Measurements from ENCODE around the gene TELO2. TPM values are rescaled to one million over a fixed set of nuclear protein-coding genes. Genes with fewer than 3 reads are reported as not detected.
"Not testable (repeated sequence)": the region's sequence is repeated elsewhere in the genome, so short reads cannot be mapped to it uniquely, and the experiment has no call there.

The TELO2 gene
- total RNA-seq, 1 donor from 2014 or later: 74.8 TPM

DNA sequence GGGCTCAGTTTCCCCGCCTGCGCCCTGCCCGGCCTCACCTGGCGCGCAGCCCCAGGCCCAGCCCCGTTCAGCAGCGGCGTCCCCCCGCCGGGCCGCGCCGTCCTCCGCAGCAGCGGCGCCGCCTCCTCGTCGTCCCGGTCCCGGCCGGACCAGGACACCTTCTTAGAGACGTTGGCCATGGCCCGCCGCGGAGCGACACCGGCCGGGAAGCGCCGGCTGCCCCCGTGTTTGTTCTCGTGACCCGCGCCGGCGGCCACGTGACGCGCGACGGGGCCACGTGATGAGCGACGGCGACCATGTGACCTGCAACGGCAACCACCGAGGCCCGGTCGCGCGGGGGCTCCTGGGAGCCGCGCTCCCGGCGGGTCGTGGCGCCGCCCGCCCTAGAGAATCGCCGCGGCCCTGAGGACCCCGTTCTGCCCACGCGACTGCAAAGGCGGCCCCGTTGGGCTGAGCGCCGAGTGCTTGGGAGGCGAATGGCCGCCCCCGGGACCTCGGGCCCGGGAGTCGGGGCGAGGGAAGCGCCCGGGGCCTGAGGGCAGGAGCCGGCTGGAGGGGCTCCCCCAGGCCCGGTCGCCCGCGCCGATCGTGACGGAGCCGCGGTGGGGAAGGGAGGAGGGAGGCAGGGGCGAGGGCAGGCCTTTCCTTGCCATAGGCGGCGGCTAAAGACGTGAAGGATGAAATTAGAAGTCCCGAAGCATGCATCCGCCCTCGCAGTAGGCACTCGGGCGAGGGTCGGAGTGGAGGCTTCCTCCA, 18.2 kb upstream of the TELO2 start, which contains the start of gene CLCN7:
Gene CLCN7 (minus strand): TSS at position 233 of the 756 bp plus-strand sequence. CDS start 54 bp downstream, at position 179.
- intact Hi-C loops (cut with micrococcal nuclease): loop anchor here (2.0 kb wide), 3 partner anchors 18 to 68 kb away; partner anchors contain the start of genes TELO2 and UQCC4
- H3K27me3 Mint-ChIP-seq (ENCODE audit: low read depth): no peaks in the 10 kb centered on the region
- H3K9me3 Mint-ChIP-seq: no peaks in the 10 kb centered on the region
- H3K27ac Mint-ChIP-seq: peak within 1 kb of the TSS; percentile 77
- no peaks in the 10 kb centered on the region for H3K36me3 Mint-ChIP-seq (ENCODE audit: low read depth)
- H3K4me1 Mint-ChIP-seq (ENCODE audit: low read depth): peaks cover 7% of the 10 kb centered on the region
- peak; percentile 88 for DNase-seq (ENCODE audit: low spot score)
- peak within 1 kb of the TSS; percentile 84 for H3K4me3 Mint-ChIP-seq (ENCODE audit: low read depth)

DNA sequence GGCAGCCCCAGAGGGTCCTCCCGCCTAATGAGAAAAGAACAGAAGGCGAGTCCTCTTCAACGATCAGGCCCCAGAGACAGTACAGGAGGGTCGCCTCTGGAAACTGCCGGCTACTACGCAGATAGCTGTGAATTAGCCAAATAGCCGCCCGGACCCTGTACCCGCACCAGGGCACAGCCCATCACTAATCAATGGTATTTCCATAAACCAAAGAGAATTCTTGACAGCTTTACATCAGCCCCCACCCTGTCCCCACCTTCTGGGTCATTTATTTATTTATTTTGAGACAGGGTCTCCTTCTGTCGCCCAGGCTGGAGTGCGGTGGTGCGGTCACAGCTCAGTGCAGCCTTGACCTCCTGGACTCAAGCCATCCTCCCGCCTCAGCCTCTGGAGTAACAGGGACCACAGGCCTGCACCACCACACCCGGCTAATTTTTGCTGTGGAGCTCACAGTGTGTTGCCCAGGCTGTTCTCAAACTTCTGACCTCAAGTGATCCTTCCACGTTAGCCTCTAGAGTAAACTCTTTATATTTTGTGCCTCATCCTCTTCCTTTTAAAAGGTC, 17.5 kb upstream of the TELO2 start:
- H3K27me3 Mint-ChIP-seq (ENCODE audit: low read depth): no peaks in the 10 kb centered on the region
- intact Hi-C loops (cut with micrococcal nuclease): loop anchor here (2.0 kb wide), 3 partner anchors 17 to 67 kb away; partner anchors contain the start of genes TELO2 and UQCC4
- no peaks in the 10 kb centered on the region for H3K36me3 Mint-ChIP-seq (ENCODE audit: low read depth)
- DNase-seq (ENCODE audit: low spot score): no peak
- peak overlapping the region; percentile 84 for H3K4me3 Mint-ChIP-seq (ENCODE audit: low read depth)
- peaks cover 7% of the 10 kb centered on the region for H3K4me1 Mint-ChIP-seq (ENCODE audit: low read depth)
- peak overlapping the region; percentile 77 for H3K27ac Mint-ChIP-seq
- H3K9me3 Mint-ChIP-seq: no peaks in the 10 kb centered on the region

DNA sequence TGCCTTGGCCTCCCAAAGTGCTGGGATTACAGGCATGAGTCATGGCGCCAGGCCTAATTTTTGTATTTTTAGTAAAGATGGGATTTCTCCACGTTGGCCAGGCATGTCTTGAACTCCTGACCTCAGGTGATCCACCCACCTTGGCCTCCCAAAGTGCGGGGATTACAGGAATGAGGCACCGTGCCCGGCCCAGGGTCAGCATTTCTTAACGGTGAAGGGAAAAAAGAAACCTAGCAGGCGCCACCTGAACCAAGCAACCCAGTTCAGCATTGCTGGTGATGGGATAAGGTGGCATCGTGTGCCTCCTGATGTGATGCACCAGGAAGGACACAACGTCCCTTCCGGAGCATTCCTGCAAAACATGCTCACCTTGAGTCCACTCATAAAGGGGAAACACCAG, 16.1 kb upstream of the TELO2 start:
- H3K36me3 Mint-ChIP-seq (ENCODE audit: low read depth): no peaks in the 10 kb centered on the region
- no peak for DNase-seq (ENCODE audit: low spot score)
- intact Hi-C loops (cut with micrococcal nuclease): no loop called here
- H3K27me3 Mint-ChIP-seq (ENCODE audit: low read depth): no peaks in the 10 kb centered on the region
- no peaks in the 10 kb centered on the region for H3K9me3 Mint-ChIP-seq
- H3K27ac Mint-ChIP-seq: no peak overlapping the region
- no peak overlapping the region for H3K4me3 Mint-ChIP-seq (ENCODE audit: low read depth)
- H3K4me1 Mint-ChIP-seq (ENCODE audit: low read depth): peaks cover 7% of the 10 kb centered on the region

DNA sequence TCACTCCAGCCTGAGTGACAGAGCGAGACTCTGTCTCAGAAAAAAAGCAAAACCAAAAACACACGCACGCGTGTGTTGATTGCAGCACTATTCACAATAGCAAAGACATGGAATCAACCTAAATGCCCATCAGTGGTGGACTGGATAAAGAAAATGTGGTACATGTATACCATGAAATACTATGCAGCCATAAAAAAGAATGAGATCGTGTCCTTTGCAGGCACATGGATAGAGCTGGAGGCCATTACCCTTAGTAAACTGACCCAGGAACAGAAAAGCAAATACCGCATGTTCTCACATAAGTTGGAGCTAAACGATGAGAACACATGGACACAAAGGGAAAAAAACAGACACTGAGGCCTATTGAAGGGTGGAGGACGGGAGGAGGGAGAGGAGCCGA, 14.2 kb upstream of the TELO2 start:
- intact Hi-C loops (cut with micrococcal nuclease); H3K4me1 Mint-ChIP-seq (ENCODE audit: low read depth); H3K27ac Mint-ChIP-seq; DNase-seq (ENCODE audit: low spot score); H3K27me3 Mint-ChIP-seq (ENCODE audit: low read depth); H3K36me3 Mint-ChIP-seq (ENCODE audit: low read depth); H3K9me3 Mint-ChIP-seq; H3K4me3 Mint-ChIP-seq (ENCODE audit: low read depth): not testable (repeated sequence)

DNA sequence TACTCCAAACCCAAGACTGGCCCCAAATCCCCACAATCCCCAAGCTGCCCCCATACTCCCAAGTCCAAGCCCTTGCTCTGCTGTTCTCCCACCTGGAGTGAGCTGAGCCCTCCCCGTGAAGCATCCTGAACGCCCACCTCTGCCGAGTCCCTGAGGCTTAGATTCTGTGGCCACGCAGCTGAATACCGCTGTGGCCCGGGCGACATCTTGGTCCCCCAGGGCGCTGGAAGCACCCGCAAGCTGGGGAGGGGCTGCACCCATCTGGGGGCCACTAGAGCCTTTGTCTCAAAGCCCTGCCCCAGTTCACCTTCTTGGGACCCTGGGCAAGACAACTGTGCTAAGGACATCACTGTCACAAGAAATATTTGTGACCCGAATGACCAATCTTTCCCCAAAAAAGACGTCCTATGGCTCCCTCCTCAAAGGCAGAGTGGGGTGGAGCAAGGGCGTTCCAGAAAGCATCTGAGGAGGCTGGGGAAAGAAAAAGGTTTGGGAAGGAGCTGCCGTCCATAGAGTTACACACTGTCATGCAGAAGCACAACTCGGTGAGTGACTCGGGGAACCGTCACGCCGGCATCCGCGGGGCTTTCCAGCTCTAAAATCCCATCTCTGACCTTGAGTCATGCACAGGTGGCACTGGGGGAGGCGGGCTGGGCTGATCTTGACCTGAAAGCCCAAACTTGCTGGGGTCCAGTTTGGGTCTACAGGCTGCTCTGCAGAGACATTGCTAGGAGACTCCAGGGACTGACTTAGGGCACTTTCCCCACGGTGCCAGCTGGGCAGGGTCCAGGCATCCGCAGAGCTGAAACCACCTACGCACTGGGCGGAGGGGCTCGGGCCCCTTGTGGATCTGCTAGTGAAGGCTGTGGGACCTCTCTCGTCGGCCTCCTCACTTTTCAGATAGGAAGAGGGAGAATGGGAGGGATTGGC, 11.0 kb upstream of the TELO2 start:
- Mint-ChIP-seq H3K27me3 (ENCODE audit: low read depth) (no peaks in the 10 kb centered on the region), H3K4me1 (ENCODE audit: low read depth) (no peaks in the 10 kb centered on the region), H3K27ac (no peak overlapping the region), H3K4me3 (ENCODE audit: low read depth) (no peak overlapping the region), H3K9me3 (no peaks in the 10 kb centered on the region), H3K36me3 (ENCODE audit: low read depth) (no peaks in the 10 kb centered on the region)
- intact Hi-C loops (cut with micrococcal nuclease): no loop called here
- no peak for DNase-seq (ENCODE audit: low spot score)

DNA sequence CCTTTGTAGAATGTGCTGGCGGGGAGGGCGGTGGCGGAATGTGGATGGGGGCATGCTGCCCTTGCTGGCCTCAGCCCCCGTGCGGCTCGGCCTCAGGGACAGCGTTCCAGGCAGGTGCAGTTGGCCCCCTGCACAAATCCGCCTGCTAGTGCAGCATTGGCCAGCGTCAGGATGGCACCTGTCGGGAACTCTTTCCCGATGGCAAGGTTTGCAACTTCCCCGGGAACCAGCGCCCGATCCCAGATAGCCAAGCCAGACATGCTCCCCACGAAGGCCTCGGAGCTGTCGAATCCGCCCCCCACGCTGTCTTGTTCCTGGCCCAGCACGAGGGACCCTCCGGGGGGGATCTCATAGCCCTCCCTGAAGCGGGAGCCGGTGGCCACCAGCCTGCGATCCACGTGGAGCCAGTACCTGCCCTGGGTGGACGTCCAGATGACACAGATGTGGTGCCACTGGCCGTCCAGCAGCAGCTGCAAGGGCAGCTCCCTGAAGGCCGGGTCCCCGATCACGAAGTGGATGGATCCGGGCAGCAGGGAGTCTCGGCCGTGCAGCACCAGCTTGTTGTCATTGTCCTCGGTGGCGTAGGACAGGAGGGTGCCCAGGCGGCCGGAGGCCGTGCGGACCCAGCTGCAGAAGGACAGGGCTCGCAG, 7.2 kb upstream of the TELO2 start:
- intact Hi-C loops (cut with micrococcal nuclease): no loop called here
- Mint-ChIP-seq H3K4me3 (ENCODE audit: low read depth) (no peak overlapping the region), H3K27me3 (ENCODE audit: low read depth) (no peaks in the 10 kb centered on the region), H3K36me3 (ENCODE audit: low read depth) (no peaks in the 10 kb centered on the region), H3K4me1 (ENCODE audit: low read depth) (no peaks in the 10 kb centered on the region), H3K9me3 (no peaks in the 10 kb centered on the region), H3K27ac (no peak overlapping the region)
- no peak for DNase-seq (ENCODE audit: low spot score)

DNA sequence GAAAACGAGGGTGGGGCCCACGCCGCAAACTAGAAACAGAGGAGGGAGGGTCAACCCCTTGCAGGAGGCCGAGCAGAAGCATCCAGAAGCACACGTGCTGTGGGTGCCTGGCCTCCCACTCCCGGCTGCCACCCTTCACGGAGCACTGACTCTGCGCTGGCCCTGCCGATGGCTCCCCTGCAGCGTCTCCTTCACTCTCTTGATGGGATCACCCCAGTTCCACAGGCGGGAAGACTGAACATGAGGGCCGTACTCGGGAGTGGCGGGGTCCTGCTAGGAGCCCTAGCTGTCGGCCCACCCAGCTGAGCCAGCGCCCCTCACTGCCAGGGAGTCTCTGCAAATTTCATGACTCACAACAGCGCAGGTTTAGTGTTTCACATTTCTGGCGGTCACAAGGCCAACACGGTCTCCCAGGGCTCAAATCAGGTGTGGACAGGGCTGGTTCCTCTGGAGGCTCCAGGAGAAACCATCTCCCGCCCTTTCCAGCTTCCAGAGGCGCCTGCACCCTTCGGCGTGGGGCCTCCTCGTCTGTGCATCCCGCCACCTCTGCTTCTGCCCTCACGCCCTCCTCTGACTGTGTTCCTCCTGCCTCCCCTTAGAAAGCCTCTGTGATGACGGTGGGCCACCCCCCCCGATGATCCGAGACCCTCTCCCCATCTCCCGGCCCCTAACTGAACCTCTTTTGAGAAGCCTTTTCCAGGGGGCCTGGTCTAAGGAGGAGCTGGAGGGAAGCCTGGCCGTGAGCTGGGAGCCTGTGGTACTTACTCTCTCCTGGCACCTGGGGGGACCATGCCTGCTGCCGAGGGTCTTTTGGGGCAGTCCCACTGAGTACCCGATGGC, 6.4 kb upstream of the TELO2 start:
- H3K9me3 Mint-ChIP-seq: no peaks in the 10 kb centered on the region
- H3K27me3 Mint-ChIP-seq (ENCODE audit: low read depth): no peaks in the 10 kb centered on the region
- H3K36me3 Mint-ChIP-seq (ENCODE audit: low read depth): no peaks in the 10 kb centered on the region
- no peak for DNase-seq (ENCODE audit: low spot score)
- intact Hi-C loops (cut with micrococcal nuclease): no loop called here
- no peak overlapping the region for H3K27ac Mint-ChIP-seq
- H3K4me1 Mint-ChIP-seq (ENCODE audit: low read depth): no peaks in the 10 kb centered on the region
- H3K4me3 Mint-ChIP-seq (ENCODE audit: low read depth): no peak overlapping the region

DNA sequence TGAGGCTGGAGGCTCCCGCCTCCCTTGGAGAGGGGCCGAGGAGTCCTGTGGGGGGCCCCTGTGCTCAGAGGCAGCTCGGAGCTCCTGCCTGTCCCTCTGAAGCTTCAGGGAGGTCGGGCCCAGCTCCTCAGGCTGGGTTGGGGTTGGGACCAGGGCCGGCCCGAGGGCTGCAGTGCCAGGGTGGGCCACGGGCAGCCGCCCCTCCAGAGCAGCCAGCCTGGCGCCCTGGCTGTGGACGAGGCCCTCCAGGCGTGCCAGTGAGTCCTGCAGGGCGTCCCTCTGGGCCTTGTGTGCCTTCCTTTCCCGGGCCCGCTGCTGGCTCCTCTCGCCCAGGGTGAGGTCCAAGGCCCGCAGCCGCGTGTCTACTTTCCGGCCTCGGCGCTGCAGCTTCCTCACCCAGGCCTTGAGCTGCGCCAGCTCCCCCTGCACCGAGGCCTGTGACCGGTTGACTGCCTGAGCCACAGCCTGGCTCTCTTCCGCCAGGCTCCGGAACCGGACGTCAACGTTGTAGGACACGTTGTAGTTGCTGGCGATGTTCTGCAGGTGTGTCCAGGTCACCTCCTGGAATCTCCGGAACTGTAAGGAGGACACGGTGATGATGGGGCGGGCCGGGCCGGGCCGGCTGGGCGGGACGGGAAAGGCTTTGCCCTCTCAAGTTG, 5.6 kb upstream of the TELO2 start:
- Mint-ChIP-seq H3K27me3 (ENCODE audit: low read depth) (no peaks in the 10 kb centered on the region), H3K36me3 (ENCODE audit: low read depth) (no peaks in the 10 kb centered on the region), H3K27ac (no peak overlapping the region), H3K4me1 (ENCODE audit: low read depth) (peaks cover 2% of the 10 kb centered on the region), H3K9me3 (no peaks in the 10 kb centered on the region), H3K4me3 (ENCODE audit: low read depth) (no peak overlapping the region)
- intact Hi-C loops (cut with micrococcal nuclease): no loop called here
- DNase-seq (ENCODE audit: low spot score): no peak

DNA sequence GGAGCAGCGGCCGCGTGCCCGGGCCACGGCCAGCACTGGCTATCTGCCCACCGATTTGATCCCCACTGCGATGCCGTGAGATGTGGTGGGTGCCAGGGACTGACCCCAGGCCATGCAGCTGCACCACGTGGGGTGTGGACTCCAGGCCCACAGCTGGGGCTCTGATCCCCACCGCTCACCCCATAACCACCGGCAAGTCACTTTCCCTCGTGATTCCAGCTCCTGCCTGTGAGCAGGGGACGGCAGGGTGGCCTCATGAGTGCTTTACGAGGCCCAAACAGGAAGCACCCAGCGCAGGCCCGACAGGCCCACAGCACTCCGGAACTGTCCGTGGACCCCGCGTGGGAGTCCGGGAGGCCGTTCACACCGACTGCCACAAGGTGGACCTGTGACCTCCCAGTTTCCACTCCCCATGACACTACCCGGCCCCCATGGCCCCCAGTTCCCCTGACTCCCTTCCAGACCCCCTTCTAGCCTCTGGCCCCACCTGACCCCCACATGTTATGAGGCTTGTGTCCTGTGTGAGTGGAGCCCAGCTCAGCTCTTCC, 5.0 kb upstream of the TELO2 start:
- H3K4me3 Mint-ChIP-seq (ENCODE audit: low read depth): no peak overlapping the region

DNA sequence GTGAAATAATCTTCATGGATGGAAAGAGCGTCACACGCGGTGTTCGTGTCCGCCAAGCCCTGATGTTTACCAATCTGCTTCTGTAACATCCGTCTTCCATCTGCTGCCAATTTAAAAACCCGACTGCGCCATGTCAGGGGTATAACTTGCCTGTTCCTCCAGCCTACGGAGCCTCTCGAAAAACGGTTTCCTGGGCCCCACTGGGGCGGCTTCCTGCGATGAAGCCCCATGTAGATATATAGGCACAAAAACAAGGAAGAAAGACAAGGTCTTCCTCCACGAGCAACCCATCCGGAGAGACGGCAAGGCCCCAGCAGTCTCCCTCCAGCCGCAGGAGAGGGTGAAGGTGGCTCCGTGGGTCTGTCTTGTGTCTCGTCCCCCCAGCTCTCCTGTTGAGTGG, 4.5 kb upstream of the TELO2 start, which contains the start of gene PTX4:
Gene PTX4 (minus strand): TSS at position 326 of the 400 bp plus-strand sequence. CDS start 35 bp downstream, at position 291.
- Mint-ChIP-seq H3K9me3 (no peaks in the 10 kb centered on the region), H3K36me3 (ENCODE audit: low read depth) (no peaks in the 10 kb centered on the region), H3K4me1 (ENCODE audit: low read depth) (peaks cover 6% of the 10 kb centered on the region), H3K27me3 (ENCODE audit: low read depth) (no peaks in the 10 kb centered on the region), H3K27ac (no peak within 1 kb of the TSS), H3K4me3 (ENCODE audit: low read depth) (no peak within 1 kb of the TSS)
- DNase-seq (ENCODE audit: low spot score): no peak
- intact Hi-C loops (cut with micrococcal nuclease): no loop called here

More for the DNA sequence above, 5.0 kb upstream of the TELO2 start:
- H3K9me3 Mint-ChIP-seq: no peaks in the 10 kb centered on the region
- no peaks in the 10 kb centered on the region for H3K27me3 Mint-ChIP-seq (ENCODE audit: low read depth)
- DNase-seq (ENCODE audit: low spot score): no peak
- H3K4me1 Mint-ChIP-seq (ENCODE audit: low read depth): peaks cover 6% of the 10 kb centered on the region
- H3K36me3 Mint-ChIP-seq (ENCODE audit: low read depth): no peaks in the 10 kb centered on the region
- no peak overlapping the region for H3K27ac Mint-ChIP-seq
- intact Hi-C loops (cut with micrococcal nuclease): no loop called here

DNA sequence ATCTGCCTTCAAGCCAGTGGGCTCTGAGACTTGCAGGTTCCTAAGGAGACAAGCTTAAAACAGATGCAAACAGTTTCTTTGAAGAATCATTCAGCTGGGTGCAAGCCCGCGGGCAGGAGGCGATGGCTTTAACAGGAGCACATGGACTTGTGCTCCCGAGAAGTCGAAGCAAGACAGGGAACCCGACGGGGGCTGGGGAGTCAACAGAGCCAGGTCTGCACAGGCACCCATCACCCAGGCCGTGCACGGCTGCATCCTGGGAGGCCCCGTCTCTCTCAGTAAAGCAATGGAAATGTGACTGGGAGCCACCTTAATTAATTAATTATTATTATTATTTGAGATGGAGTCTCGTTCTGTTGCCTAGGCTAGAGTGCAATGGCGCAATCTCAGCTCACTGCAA, 4.1 kb upstream of the TELO2 start:
- intact Hi-C loops (cut with micrococcal nuclease): no loop called here

More for the DNA sequence above, 4.1 kb upstream of the TELO2 start:
- no peak for DNase-seq (ENCODE audit: low spot score)
- Mint-ChIP-seq H3K9me3 (no peaks in the 10 kb centered on the region), H3K36me3 (ENCODE audit: low read depth) (no peaks in the 10 kb centered on the region), H3K4me1 (ENCODE audit: low read depth) (peaks cover 8% of the 10 kb centered on the region), H3K27ac (no peak overlapping the region), H3K4me3 (ENCODE audit: low read depth) (no peak overlapping the region), H3K27me3 (ENCODE audit: low read depth) (no peaks in the 10 kb centered on the region)

Measured in activated T-helper 2 cell treated with anti-CD3 and anti-CD28 coated beads, Interferon-gamma antibody, Interleukin-2, Interleukin-4, amounts not matched to agents 10 μg/mL and 5 μg/mL and 100 μg/mL, durations not matched to agents 14 hours and 24 hours and 36 hours (primary cell).